GM21390 (cell line): ENCODE results near the gene IFNAR1.

ENCODE experiments used
- ATAC-seq: cut with Tn5 transposase; IDR thresholded peaks from one replicate; pipeline ENCODE4 v1.9.1; 2021; ENCODE audit not compliant: unreplicated experiment

IFNAR1 gene

GRCh38 chr21:33397717-33398116 is 72.9 kb downstream of the IFNAR1 start:
- no peak for ATAC-seq

- ATAC-seq = no peak
These were observed 73.6 kb downstream of the IFNAR1 start for GRCh38 chr21:33398361-33398760.

- no peak for ATAC-seq
These were observed 76.8 kb downstream of the IFNAR1 start for GRCh38 chr21:33401630-33401992.

- ATAC-seq = no peak
These were observed 77.5 kb downstream of the IFNAR1 start for GRCh38 chr21:33402001-33402979.

DNA sequence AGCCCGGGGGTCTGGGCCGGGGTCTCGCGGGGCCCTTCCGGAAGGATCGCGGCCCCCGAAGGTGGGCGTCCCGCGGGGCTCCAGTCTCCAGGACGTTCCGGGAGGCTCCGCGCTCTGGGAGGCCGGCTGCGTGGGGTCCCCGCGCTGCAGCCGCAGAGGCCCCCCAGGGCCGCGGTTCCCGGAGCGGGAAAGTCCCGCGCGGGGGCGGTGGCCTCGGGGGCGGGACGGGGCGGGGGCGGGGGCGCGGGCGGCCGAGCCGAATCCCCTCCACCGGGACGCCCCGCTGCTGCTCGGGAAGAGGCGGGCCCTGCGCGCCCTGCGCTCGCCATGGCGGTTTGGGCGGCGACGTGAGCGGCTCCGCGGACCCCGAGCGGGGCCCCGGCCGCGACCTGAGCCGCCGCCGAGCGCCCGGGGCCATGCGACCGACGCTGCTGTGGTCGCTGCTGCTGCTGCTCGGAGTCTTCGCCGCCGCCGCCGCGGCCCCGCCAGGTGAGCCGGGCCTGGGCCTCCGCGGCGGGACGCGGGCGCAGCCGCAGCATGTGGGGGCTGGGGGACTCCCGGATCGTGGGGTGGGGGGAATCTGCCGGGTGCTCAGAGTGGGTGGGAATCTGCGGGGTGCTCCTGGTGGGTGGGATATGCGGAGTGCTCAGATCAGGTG is 78.5 kb downstream of the IFNAR1 start, which contains the start of gene IFNGR2:
TSS of gene IFNGR2 (plus strand) at position 286 of the 658 bp plus-strand sequence. CDS start at position 417, 131 bp downstream.
- no peak for ATAC-seq

- ATAC-seq = no peak
These were observed 79.2 kb downstream of the IFNAR1 start for GRCh38 chr21:33403786-33404585.

GRCh38 chr21:33406493-33406892 is 81.7 kb downstream of the IFNAR1 start:
- no peak for ATAC-seq
